GM19193 (cell line): Measurements from ENCODE around the gene SH3RF1.

Source experiments
- POLR2A ChIP-seq: IDR thresholded peaks from 4 replicates; pipeline ENCODE4 v1.6.1; 2011; ENCODE audit not compliant: insufficient read depth, insufficient read length; ENCODE audit errors: extremely low read depth

The SH3RF1 gene

DNA sequence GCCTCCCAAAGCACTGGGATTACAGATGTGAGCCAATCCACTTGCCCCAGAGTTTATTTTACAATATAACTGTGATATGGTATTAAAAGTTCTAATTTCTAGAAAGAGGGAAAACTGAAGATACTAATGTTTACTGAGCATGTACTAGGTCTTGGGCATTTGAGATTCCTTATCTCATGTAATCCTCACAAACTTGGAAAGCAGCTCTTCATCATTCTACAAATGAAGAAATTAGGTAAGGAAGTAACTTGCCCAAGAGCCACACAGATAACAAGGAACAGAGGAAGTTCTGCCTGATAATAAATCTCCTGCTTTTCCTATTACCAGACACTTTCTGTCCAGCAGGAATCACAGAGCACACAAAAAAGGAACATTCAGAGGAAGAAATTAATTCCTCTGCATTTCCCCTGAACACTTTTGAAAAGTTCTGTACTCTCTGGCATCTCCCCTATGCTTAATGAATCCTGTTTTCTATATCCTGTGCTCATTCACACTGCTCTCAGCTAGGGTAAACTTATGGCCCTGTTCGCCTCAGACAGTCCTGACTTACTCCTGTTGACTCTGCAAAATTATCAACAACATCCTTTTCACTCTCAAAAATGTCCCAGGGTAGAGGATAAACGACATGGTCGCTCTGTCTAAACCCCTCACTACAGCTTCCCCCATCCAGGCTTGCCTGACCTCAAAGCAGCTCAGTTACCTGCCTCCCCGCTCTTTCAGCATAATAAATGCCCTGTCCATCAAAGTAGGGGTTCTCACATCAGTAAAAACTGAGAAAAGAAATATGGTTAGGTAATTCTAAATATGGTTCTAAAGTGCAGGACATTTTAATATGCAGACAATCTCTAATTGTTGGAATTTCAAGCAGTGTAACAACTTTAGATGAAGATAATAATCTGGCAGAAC, 13.6 kb downstream of the SH3RF1 start:
- no peak for TF ChIP-seq POLR2A

- TF ChIP-seq POLR2A, result no peak
These were observed 14.6 kb downstream of the SH3RF1 start for GRCh38 chr4:169256101-169256612.

DNA sequence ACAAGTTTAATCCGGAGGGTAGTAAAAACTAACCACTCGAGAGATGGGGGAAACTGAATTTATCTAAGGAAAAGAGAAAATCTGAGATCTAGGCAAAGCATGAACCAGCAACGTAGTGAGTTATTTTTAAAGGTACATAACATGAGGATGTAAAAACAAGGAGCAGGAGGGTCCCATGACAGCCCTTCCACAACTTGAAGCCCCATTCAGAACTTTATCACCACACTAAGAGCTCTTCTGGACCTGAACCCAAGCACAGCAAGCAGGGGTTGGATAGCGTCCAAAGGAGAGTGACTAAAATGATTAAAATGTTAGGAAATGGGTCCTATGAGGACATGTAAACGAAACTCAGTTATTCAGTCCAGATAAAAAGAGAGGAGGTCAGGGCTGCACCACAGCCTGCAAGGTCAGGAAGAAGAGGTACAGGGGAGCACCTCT, 16.2 kb downstream of the SH3RF1 start:
- no peak for TF ChIP-seq POLR2A

GRCh38 chr4:169253904-169254303, 16.9 kb downstream of the SH3RF1 start:
- no peak for TF ChIP-seq POLR2A

DNA sequence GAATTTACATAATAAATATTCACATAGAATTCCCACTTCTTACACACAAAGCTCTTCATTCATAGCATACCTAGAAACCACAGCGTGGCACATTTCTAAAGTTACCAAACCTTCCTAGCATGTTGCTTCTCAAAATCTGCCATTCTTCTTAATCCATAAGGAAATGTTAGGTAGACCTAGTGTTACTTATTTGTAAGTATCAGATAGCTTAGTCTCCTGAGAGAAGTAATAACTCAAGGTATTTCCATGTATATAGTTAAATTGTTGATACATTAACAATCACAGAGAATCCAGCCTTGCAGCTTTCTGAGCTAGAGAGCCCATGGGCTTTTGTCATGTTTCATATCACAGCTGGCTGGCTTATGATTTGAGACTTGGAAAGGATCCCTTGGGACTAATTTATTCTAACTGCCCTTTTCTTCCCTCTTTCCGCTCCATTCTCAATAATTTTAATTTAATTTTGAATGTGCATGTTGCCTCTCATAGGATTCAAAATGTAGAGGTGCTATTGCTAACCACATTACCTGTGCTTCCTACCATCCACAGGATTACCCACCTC, 17.6 kb downstream of the SH3RF1 start:
- TF ChIP-seq POLR2A, result no peak

DNA sequence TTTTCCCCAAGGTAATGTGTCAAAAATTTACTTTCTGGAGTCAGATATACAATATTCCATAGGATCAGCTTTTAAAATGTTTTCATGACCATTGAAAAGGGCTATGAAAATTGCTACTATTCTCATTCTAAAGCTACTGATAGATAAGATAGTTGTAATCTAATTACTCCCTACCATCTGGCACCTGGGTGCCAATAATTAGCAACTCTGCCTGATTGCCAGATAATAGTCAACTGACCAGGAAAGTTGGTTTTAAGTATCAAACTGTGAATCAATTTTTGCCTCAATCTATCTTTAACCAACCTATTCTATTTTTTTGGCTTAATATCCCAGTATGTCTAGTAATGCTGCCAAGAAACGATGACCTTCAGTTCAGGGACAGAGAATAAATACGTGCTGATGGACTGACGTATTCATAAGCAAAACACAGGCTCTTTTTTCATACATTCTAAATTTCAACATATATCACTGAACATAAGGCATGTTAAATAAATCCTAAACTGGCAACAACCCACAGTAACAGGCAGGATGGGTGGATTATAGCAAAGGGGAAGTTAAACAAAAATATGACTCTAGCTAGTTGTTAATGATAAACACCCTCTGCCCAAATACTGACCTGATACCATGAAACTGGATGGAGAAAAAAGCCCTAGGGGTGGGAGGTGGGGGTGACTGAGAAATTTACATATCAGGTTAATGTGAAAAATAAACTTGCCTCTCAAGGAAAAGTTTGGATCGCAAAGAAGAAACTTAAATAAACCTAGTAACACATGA, 18.2 kb downstream of the SH3RF1 start:
- TF ChIP-seq POLR2A, result no peak

GRCh38 chr4:169251291-169252235, 19.2 kb downstream of the SH3RF1 start:
- TF ChIP-seq POLR2A, result no peak

- no peak for TF ChIP-seq POLR2A
These were observed 20.0 kb downstream of the SH3RF1 start for GRCh38 chr4:169250796-169251195.

- no peak for TF ChIP-seq POLR2A
These were observed 20.8 kb downstream of the SH3RF1 start for GRCh38 chr4:169249999-169250398.

GRCh38 chr4:169249214-169249973, 21.4 kb downstream of the SH3RF1 start:
- TF ChIP-seq POLR2A, result no peak

- no peak for TF ChIP-seq POLR2A
These were observed 22.1 kb downstream of the SH3RF1 start for GRCh38 chr4:169248645-169249044.

DNA sequence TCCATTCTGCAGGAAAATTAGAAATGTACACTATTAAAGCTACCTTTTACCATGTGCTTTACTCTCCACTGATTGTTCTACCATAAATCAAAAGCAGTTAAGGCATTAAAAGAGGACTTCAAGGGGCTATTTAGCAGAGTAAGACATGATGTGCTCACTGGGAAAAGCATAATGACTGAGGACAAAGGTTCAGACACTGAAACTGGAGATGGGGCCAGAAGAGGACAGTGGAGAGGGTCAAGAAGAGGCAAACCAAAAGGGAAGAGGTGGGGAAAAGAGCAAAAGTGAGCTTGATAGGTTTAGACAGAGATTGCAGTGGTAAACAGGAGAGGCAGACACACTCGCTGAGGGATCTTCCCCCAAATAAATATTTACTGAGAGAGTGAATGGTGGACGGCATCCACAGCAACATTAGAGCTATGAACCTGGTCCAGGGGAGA, 23.8 kb downstream of the SH3RF1 start:
- no peak for TF ChIP-seq POLR2A

DNA sequence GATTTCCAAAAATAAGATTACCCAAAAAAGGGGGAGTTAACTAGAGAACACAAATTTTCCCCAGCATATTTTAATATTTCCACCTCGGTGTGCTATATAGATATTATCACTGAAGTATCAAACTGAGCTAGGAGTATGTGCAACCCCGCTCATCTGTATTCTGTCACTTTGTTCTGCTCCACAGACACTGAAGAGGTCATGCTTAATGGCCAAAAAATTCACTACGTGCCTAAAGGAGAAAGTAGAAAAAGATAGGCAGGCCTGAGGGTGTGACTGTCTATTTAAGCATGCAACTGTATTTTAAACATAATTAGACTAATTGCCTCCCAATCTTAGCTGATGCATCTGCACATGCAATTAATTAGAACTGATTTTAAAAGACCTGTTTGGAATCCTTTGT, 24.5 kb downstream of the SH3RF1 start:
- no peak for TF ChIP-seq POLR2A
